ENCODE data around the gene SAMD1.
"Not testable (repeated sequence)": the region's sequence is repeated elsewhere in the genome, so short reads cannot be mapped to it uniquely, and the experiment has no call there.

Gene SAMD1

GRCh38 chr19:14048443-14049153 lies 42.0 kb downstream of the SAMD1 start:
- no peak overlapping the region for H3K27ac ChIP-seq

GRCh38 chr19:14047866-14048265 lies 42.7 kb downstream of the SAMD1 start:
- not testable (repeated sequence) for H3K27ac ChIP-seq

More at GRCh38 chr19:14048443-14049153, 42.0 kb downstream of the SAMD1 start:
- TF ChIP-seq ZFX (IDR thresholded peaks at IDR 0.05; ENCODE audit: borderline replicate concordance) (no peak), CTCF (IDR thresholded peaks at IDR 0.05) (peak; percentile 98)

- not testable (repeated sequence) for H3K27ac ChIP-seq
- peak; percentile 81 for TF ChIP-seq CTCF (IDR thresholded peaks at IDR 0.05)
Measured at GRCh38 chr19:14042659-14043608, 47.6 kb downstream of the SAMD1 start.

GRCh38 chr19:14039181-14039580 lies 51.4 kb downstream of the SAMD1 start:
- H3K27ac ChIP-seq, result no peak overlapping the region
- TF ChIP-seq ZFX (IDR thresholded peaks at IDR 0.05; ENCODE audit: borderline replicate concordance) (no peak), CTCF (IDR thresholded peaks at IDR 0.05) (no peak)
